HCT116 (cell line): Measurements from ENCODE around the gene CCDC38. TPM values are rescaled to one million over a fixed set of nuclear protein-coding genes. Genes with fewer than 3 reads are reported as not detected.

Experiments used
- ATAC-seq: fragments of 200-7000 bp; cut with Tn5 transposase; 2 replicates; pipeline ENCODE4 v1.9.1; 2020; ENCODE audit warnings: mild to moderate bottlenecking, moderate library complexity
- BruUV-seq: library from RNA; stranded (reverse); fragments of 400-500 nt; replicated peaks from 2 replicates; lab custom pipeline; 2021; lab: Mats Ljungman, UMichigan
- CTCF ChIA-PET: fragments of 300-600 bp; sonication (Branson Sonifier 250); formaldehyde crosslinking; loops from one replicate; lab custom pipeline; 2021; ENCODE audit warnings: antibody characterized with exemption; lab: Charles Lee
- POLR2A ChIA-PET: fragments of 300-600, 350-600 bp; sonication (Branson Sonifier 250); formaldehyde crosslinking; loops from one replicate; lab custom pipeline; 2021; ENCODE audit warnings: antibody characterized with exemption; lab: Charles Lee
- RAD21 ChIA-PET, 2 experiments: fragments of 300-600 bp; sonication (Branson Sonifier 250); formaldehyde crosslinking; loops; one replicate each; lab custom pipeline; 2023; ENCODE audit warnings: low total read pairs in 2 of 2; ENCODE audit not compliant: uncharacterized antibody in 2 of 2, unreplicated experiment in 2 of 2, low non-redundant PET in 1 of 2; lab: Charles Lee
- DNase-seq: peaks from one replicate; pipeline ENCODE4 v3.0.0-alpha.2; 2010; ENCODE audit warnings: low read depth, low spot score
- H2AFZ ChIP-seq: fragments of 200-600 bp; shearing (Covaris generic), sonication (generic); 2 replicates; pipeline ENCODE4 v1.6.1; 2017; ENCODE audit warnings: low read depth, mixed run types, mixed read lengths, antibody characterized with exemption, low read length; ENCODE audit not compliant: poor library complexity, severe bottlenecking
- H3K27ac ChIP-seq: 2 replicates; pipeline ENCODE4 v1.5.1; 2012; ENCODE audit warnings: low read depth, low read length
- H3K27me3 ChIP-seq: fragments of 200-600 bp; sonication (generic); 2 replicates; pipeline ENCODE4 v1.6.1; 2016; ENCODE audit warnings: mixed run types, low read length, mixed read lengths; ENCODE audit not compliant: insufficient read depth
- H3K36me3 ChIP-seq, 2 experiments: fragments of 200-500 bp in 1 of 2; fragments of 200-600 bp in 1 of 2; sonication (Bioruptor generic) in 1 of 2; sonication (generic) in 1 of 2; 2 replicates each; pipeline versions ENCODE4 v1.5.1 to v1.6.1; 2014 to 2016; ENCODE audit warnings: low read length in 2 of 2, inconsistent platforms in 1 of 2, mixed read lengths in 1 of 2, mixed run types in 1 of 2; ENCODE audit not compliant: insufficient read depth in 2 of 2, control insufficient read depth in 1 of 2
- H3K4me1 ChIP-seq, 2 experiments: fragments of 200-600 bp in 1 of 2; sonication (generic) in 1 of 2; 2 replicates each; pipeline versions ENCODE4 v1.5.1 to v1.6.1; 2012 to 2017; ENCODE audit warnings: low read length in 2 of 2, inconsistent platforms in 1 of 2, mild to moderate bottlenecking in 1 of 2, mixed read lengths in 1 of 2, mixed run types in 1 of 2, moderate library complexity in 1 of 2; ENCODE audit not compliant: insufficient read depth in 2 of 2, control insufficient read depth in 1 of 2
- H3K4me2 ChIP-seq: fragments of 200-600 bp; sonication (generic); 2 replicates; pipeline ENCODE4 v1.6.1; 2017; ENCODE audit warnings: mixed run types, low read length, mixed read lengths
- H3K4me3 ChIP-seq, 2 experiments: fragments of 200-600 bp in 1 of 2; sonication (generic) in 1 of 2; replicated peaks in 1 of 2; 2 replicates each; pipeline ENCODE4 v1.5.1; 2011 to 2016; ENCODE audit warnings: low read length in 2 of 2, control low read depth in 1 of 2, low read depth in 1 of 2, mild to moderate bottlenecking in 1 of 2, mixed read lengths in 1 of 2, mixed run types in 1 of 2
- H3K79me2 ChIP-seq: fragments of 200-600 bp; sonication (generic); 2 replicates; pipeline ENCODE4 v1.6.1; 2017; ENCODE audit warnings: mild to moderate bottlenecking, mixed run types, low read length, moderate library complexity, mixed read lengths; ENCODE audit not compliant: insufficient read depth
- H3K9ac ChIP-seq: fragments of 200-600 bp; sonication (generic); 2 replicates; pipeline ENCODE4 v1.6.1; 2016; ENCODE audit warnings: low read length, mixed read lengths
- H3K9me2 ChIP-seq: fragments of 200-600 bp; sonication (generic), shearing (Covaris generic); 2 replicates; pipeline ENCODE4 v1.6.1; 2017; ENCODE audit warnings: mixed run types, mild to moderate bottlenecking, moderate library complexity; ENCODE audit not compliant: insufficient read depth
- H3K9me3 ChIP-seq, 2 experiments: fragments of 200-500 bp in 1 of 2; fragments of 200-600 bp in 1 of 2; sonication (Bioruptor generic) in 1 of 2; sonication (generic) in 1 of 2; 2 replicates each; pipeline ENCODE4 v1.6.1; 2014 to 2017; ENCODE audit warnings: low read length in 2 of 2, mixed read lengths in 2 of 2, inconsistent platforms in 1 of 2, low read depth in 1 of 2, mild to moderate bottlenecking in 1 of 2, mixed run types in 1 of 2, moderate library complexity in 1 of 2; ENCODE audit not compliant: control insufficient read depth in 1 of 2, insufficient read depth in 1 of 2
- H4K20me1 ChIP-seq: fragments of 200-600 bp; sonication (generic), shearing (Covaris generic); 2 replicates; pipeline ENCODE4 v1.6.1; 2017; ENCODE audit warnings: mixed run types, mild to moderate bottlenecking, moderate library complexity; ENCODE audit not compliant: insufficient read depth
- ATF3 ChIP-seq: IDR thresholded peaks from 2 replicates; pipeline ENCODE4 v1.6.1; 2012
- CBX3 ChIP-seq: IDR thresholded peaks from 2 replicates; pipeline ENCODE4 v1.6.1; 2012; ENCODE audit warnings: low read depth
- CEBPB ChIP-seq: IDR thresholded peaks from 2 replicates; pipeline ENCODE4 v1.6.1; 2012; ENCODE audit warnings: low read depth
- CTCF ChIP-seq, 3 experiments: fragments of 200-600 bp in 1 of 3; sonication (generic) in 1 of 3; IDR thresholded peaks in 2 of 3; conservative IDR thresholded peaks in 1 of 3; 2 replicates each; pipeline ENCODE4 v1.5.1; 2012 to 2017; ENCODE audit warnings: low read depth in 2 of 3, low read length in 2 of 3, antibody characterized with exemption in 1 of 3, borderline replicate concordance in 1 of 3, control low read depth in 1 of 3, mild to moderate bottlenecking in 1 of 3, mixed read lengths in 1 of 3, mixed run types in 1 of 3, moderate library complexity in 1 of 3; ENCODE audit not compliant: insufficient read depth in 1 of 3
- EGR1 ChIP-seq: IDR thresholded peaks from 2 replicates; pipeline ENCODE4 v1.6.1; 2012; ENCODE audit warnings: low read depth
- ELF1 ChIP-seq: IDR thresholded peaks from 2 replicates; pipeline ENCODE4 v1.6.1; 2012; ENCODE audit warnings: low read depth, borderline replicate concordance
- EZH2 ChIP-seq: fragments of 200-600 bp; sonication (generic); IDR thresholded peaks from 2 replicates; pipeline ENCODE4 v1.6.1; 2017; ENCODE audit warnings: antibody characterized with exemption, mixed run types
- EZH2phosphoT487 ChIP-seq: fragments of 200-600 bp; IDR thresholded peaks from 2 replicates; pipeline ENCODE4 v1.6.1; 2018; ENCODE audit warnings: antibody characterized with exemption, borderline replicate concordance
- FOSL1 ChIP-seq: IDR thresholded peaks from 2 replicates; pipeline ENCODE4 v1.6.1; 2012; ENCODE audit warnings: low read depth
- MAX ChIP-seq: IDR thresholded peaks from 2 replicates; pipeline ENCODE4 v1.6.1; 2012
- POLR2A ChIP-seq: IDR thresholded peaks from 2 replicates; pipeline ENCODE4 v1.7.0; 2011; ENCODE audit warnings: borderline replicate concordance; ENCODE audit not compliant: insufficient read depth, insufficient read length; ENCODE audit errors: extremely low read depth
- POLR2AphosphoS5 ChIP-seq: IDR thresholded peaks from 2 replicates; pipeline ENCODE4 v1.6.1; 2011; ENCODE audit warnings: mild to moderate bottlenecking, low read depth, low read length, moderate library complexity
- RAD21 ChIP-seq: IDR thresholded peaks from 2 replicates; pipeline ENCODE4 v1.6.1; 2012; ENCODE audit warnings: low read depth, mild to moderate bottlenecking
- SIN3A ChIP-seq: IDR thresholded peaks from 2 replicates; pipeline ENCODE4 v1.6.1; 2012; ENCODE audit warnings: low read depth
- SP1 ChIP-seq: IDR thresholded peaks from 2 replicates; pipeline ENCODE4 v1.6.1; 2012; ENCODE audit warnings: low read depth
- SRF ChIP-seq: IDR thresholded peaks from 2 replicates; pipeline ENCODE4 v1.6.1; 2012; ENCODE audit warnings: low read depth
- TCF7L2 ChIP-seq: IDR thresholded peaks from 2 replicates; pipeline ENCODE4 v1.7.0; 2011; ENCODE audit warnings: borderline replicate concordance, inconsistent platforms; ENCODE audit not compliant: insufficient read depth, insufficient read length; ENCODE audit errors: extremely low read depth
- YY1 ChIP-seq: IDR thresholded peaks from 2 replicates; pipeline ENCODE4 v1.6.1; 2011; ENCODE audit warnings: low read length, low read depth, moderate library complexity, mild to moderate bottlenecking; ENCODE audit not compliant: insufficient replicate concordance; ENCODE audit errors: extremely low read depth
- ZFX ChIP-seq: fragments of 450-650 bp; IDR thresholded peaks from 2 replicates; pipeline ENCODE4 v1.6.1; 2017
- ZNF274 ChIP-seq: fragments of 200-500 bp; sonication (Bioruptor generic); IDR thresholded peaks from 2 replicates; pipeline ENCODE4 v1.6.1; 2014; ENCODE audit warnings: mild to moderate bottlenecking, low read depth, low read length, inconsistent platforms
- intact Hi-C: fragments of 100-400 bp; cut with micrococcal nuclease; formaldehyde crosslinking; loops from 2 replicates; pipeline ENCODE4 v1.10.0; 2022
- total RNA-seq: library from RNA; stranded (reverse); gene quantifications from one replicate; pipeline ENCODE4 v1.2.1, GENCODE V29; 2021; ENCODE audit not compliant: unreplicated experiment

The CCDC38 gene
- total RNA-seq, 1 experiment from 2014 or later: 0.27 TPM

GRCh38 chr12:95922231-95922630 is 20.2 kb downstream of the CCDC38 start:
- RAD21 ChIA-PET: no interaction called here
- BruUV-seq: no TSS peak
- no peak overlapping the region for H2AFZ ChIP-seq
- intact Hi-C loops: no loop called here
- CTCF ChIA-PET: no interaction called here
- no peak overlapping the region for H3K27ac ChIP-seq
- no peaks in the 10 kb centered on the region for H3K79me2 ChIP-seq
- H3K9me3 ChIP-seq: no peaks in the 10 kb centered on the region
- H3K36me3 ChIP-seq: no peaks in the 10 kb centered on the region
- no peaks in the 10 kb centered on the region for H3K27me3 ChIP-seq
- no peak overlapping the region for H3K4me3 ChIP-seq
- no peak overlapping the region for H3K9ac ChIP-seq
- ATAC-seq: no peak
- no peak for TF ChIP-seq SP1
- no peak for TF ChIP-seq ELF1
- no peak for TF ChIP-seq RAD21
- no peak for TF ChIP-seq CBX3
- TF ChIP-seq CTCF (IDR thresholded peaks at IDR 0.05 in 2 of 3, conservative IDR thresholded peaks at IDR 0.05 in 1 of 3; ENCODE audit: borderline replicate concordance in 1 of 3, insufficient read depth in 1 of 3, low read depth in 2 of 3, low read length in 2 of 3): no peak
- TF ChIP-seq ZFX: no peak
- no peak for TF ChIP-seq MAX
- TF ChIP-seq POLR2A: no peak
- TF ChIP-seq TCF7L2: no peak
- TF ChIP-seq YY1: no peak
- no peak for TF ChIP-seq POLR2AphosphoS5
- no peak for TF ChIP-seq CEBPB
- TF ChIP-seq EZH2phosphoT487: no peak
- TF ChIP-seq SIN3A: no peak
- TF ChIP-seq FOSL1: no peak
- no peak for TF ChIP-seq EZH2
- no peak for TF ChIP-seq ATF3
- no peak for TF ChIP-seq EGR1
- no peak for TF ChIP-seq ZNF274
- no peak for TF ChIP-seq SRF
- H4K20me1 ChIP-seq: no peaks in the 10 kb centered on the region
- DNase-seq: no peak
- H3K9me2 ChIP-seq: no peaks in the 10 kb centered on the region
- POLR2A ChIA-PET: no interaction called here
- H3K4me1 ChIP-seq: no peaks in the 10 kb centered on the region
- no peak overlapping the region for H3K4me2 ChIP-seq
